C4-2B (cell line): ENCODE data around the gene CTRL.

Experiments
- CTCF ChIP-seq: fragments of 450-650 bp; conservative IDR thresholded peaks from 2 replicates; pipeline ENCODE4 v1.5.1; 2017; ENCODE audit warnings: mild to moderate bottlenecking
- ZFX ChIP-seq: fragments of 450-650 bp; IDR thresholded peaks from 2 replicates; pipeline ENCODE4 v1.6.1; 2017

DNA sequence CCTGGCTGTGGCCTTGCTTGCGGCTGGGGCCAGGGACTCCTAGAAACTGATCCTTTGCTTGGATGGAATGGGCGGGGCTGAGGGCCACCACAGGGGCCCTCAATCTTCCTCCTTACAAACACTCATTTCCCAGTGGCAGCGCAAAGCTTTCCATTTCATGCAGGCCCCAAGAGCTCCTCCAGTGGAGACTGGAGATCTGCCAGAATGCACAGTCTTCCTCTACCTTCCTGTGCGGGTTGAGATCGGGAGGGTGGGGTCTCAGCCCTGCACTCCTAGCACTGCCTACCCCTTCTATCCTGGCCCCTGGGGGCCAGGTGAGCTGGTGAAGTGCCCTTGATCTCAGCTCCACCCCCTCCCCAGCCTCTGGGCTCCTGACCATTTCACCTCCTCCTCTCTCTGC is 45.3 kb downstream of the CTRL start:
- TF ChIP-seq CTCF = no peak
- no peak for TF ChIP-seq ZFX
